K562 (cell line): ENCODE measurements around the gene PPM1G. TPM values are rescaled to one million over a fixed set of nuclear protein-coding genes. Genes with fewer than 3 reads are reported as not detected.

Experiments used
- DNMT1 ChIP-seq: fragments of 450-650 bp; IDR thresholded peaks from 2 replicates; pipeline ENCODE4 v1.6.1; 2016; ENCODE audit warnings: antibody characterized with exemption, mild to moderate bottlenecking
- GABPA ChIP-seq: fragments of 200-800 bp; sonication (Bioruptor generic); conservative IDR thresholded peaks from 2 replicates; pipeline ENCODE4 v1.6.1; 2016; ENCODE audit warnings: low read depth, missing genetic modification characterization, missing compliant biosample characterization
- JUNB ChIP-seq: fragments of 450-650 bp; formaldehyde crosslinking; conservative IDR thresholded peaks from 2 replicates; pipeline ENCODE4 v1.4.0; 2020; ENCODE audit warnings: mild to moderate bottlenecking
- RBM17 ChIP-seq: fragments of 200-400 bp; formaldehyde crosslinking; IDR thresholded peaks from 2 replicates; pipeline ENCODE4 v1.6.1; 2017; ENCODE audit warnings: low read depth, mild to moderate bottlenecking, low read length, borderline replicate concordance
- TOE1 ChIP-seq, 2 experiments: fragments of 450-650 bp in 1 of 2; sonication (generic) in 1 of 2; formaldehyde crosslinking in 1 of 2; IDR thresholded peaks; 2 replicates each; pipeline versions ENCODE4 v1.7.1 to v1.8.0; 2016 to 2022; ENCODE audit warnings: borderline replicate concordance in 2 of 2, mild to moderate bottlenecking in 2 of 2, antibody characterized with exemption in 1 of 2, inconsistent platforms in 1 of 2, low read depth in 1 of 2, missing genetic modification reagents in 1 of 2, moderate library complexity in 1 of 2
- ZNF121 ChIP-seq: sonication (generic); formaldehyde crosslinking; conservative IDR thresholded peaks from 2 replicates; pipeline ENCODE4 v1.8.0; 2022; ENCODE audit warnings: missing genetic modification reagents
- ZNF644 ChIP-seq: fragments of 200-800 bp; sonication (Bioruptor generic); IDR thresholded peaks from 2 replicates; pipeline ENCODE4 v1.6.1; 2016; ENCODE audit warnings: low read depth, missing genetic modification characterization, missing compliant biosample characterization
- ZNF699 ChIP-seq: fragments of 250-450 bp; sonication (Bioruptor Pico); IDR thresholded peaks from 2 replicates; pipeline ENCODE4 v1.8.0; 2021; ENCODE audit warnings: mild to moderate bottlenecking, moderate library complexity; ENCODE audit not compliant: insufficient replicate concordance
- polyA plus RNA-seq, 8 experiments: library from polyadenylated mRNA; depleted of rRNA in 4 of 8; stranded (reverse) in 5 of 8; unstranded in 3 of 8; fragments of >200 nt; fragmentation: Nextera tagmentation in 2 of 8; fragmentation: Illumina TruSeq in 1 of 8; extraction: Ambion mirVana in 2 of 8; extraction: Trizol in 1 of 8; gene quantifications; 2 replicates each; pipeline versions ENCODE4 v1.2.1 to v1.2.3, GENCODE V29; 2011 to 2014; ENCODE audit warnings: inconsistent platforms in 1 of 8, missing spikeins in 1 of 8
- total RNA-seq, 7 experiments: library from RNA; depleted of rRNA in 6 of 7; stranded (reverse); fragments of >200 nt in 6 of 7; fragmentation: Illumina TruSeq in 2 of 7; extraction: Trizol in 2 of 7; gene quantifications; 2 replicates each; pipeline versions ENCODE4 v1.2.1 to v1.2.3, GENCODE V29; 2011 to 2021; ENCODE audit warnings: low replicate concordance in 1 of 7
- TF ChIP-seq, protein P1 (sequence below): fragments of 250-450 bp; sonication (Bioruptor Pico); IDR thresholded peaks from 2 replicates; pipeline ENCODE4 v1.4.0; 2020; ENCODE audit warnings: mild to moderate bottlenecking, moderate library complexity
- TF ChIP-seq, protein P2 (sequence below): sonication (generic); formaldehyde crosslinking; IDR thresholded peaks from 2 replicates; pipeline ENCODE4 v1.8.1; 2023; ENCODE audit warnings: mild to moderate bottlenecking, missing genetic modification reagents
- TF ChIP-seq, protein P3 (sequence below), 2 experiments: fragments of 450-650 bp; formaldehyde crosslinking in 1 of 2; IDR thresholded peaks; 2 replicates each; pipeline versions ENCODE4 v1.4.0 to v1.6.1; 2014 to 2020; ENCODE audit warnings: mild to moderate bottlenecking in 2 of 2, borderline replicate concordance in 1 of 2, low read depth in 1 of 2

Gene PPM1G
- total and polyA plus RNA-seq, 9 of the 15 experiments (the other 6 are each of a cell fraction or from before 2014, with no cell fraction given): 61.7 to 230 (median 153) TPM

- TF ChIP-seq, protein P1, sequence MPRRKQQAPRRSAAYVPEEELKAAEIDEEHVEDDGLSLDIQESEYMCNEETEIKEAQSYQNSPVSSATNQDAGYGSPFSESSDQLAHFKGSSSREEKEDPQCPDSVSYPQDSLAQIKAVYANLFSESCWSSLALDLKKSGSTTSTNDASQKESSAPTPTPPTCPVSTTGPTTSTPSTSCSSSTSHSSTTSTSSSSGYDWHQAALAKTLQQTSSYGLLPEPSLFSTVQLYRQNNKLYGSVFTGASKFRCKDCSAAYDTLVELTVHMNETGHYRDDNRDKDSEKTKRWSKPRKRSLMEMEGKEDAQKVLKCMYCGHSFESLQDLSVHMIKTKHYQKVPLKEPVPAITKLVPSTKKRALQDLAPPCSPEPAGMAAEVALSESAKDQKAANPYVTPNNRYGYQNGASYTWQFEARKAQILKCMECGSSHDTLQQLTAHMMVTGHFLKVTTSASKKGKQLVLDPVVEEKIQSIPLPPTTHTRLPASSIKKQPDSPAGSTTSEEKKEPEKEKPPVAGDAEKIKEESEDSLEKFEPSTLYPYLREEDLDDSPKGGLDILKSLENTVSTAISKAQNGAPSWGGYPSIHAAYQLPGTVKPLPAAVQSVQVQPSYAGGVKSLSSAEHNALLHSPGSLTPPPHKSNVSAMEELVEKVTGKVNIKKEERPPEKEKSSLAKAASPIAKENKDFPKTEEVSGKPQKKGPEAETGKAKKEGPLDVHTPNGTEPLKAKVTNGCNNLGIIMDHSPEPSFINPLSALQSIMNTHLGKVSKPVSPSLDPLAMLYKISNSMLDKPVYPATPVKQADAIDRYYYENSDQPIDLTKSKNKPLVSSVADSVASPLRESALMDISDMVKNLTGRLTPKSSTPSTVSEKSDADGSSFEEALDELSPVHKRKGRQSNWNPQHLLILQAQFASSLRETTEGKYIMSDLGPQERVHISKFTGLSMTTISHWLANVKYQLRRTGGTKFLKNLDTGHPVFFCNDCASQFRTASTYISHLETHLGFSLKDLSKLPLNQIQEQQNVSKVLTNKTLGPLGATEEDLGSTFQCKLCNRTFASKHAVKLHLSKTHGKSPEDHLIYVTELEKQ: no peak
- TF ChIP-seq TOE1 (IDR thresholded peaks at IDR 0.05; ENCODE audit: borderline replicate concordance) (no peak; the same call in 1 of the 2 replicates), TOE1 (CRISPR knock-in tag; IDR thresholded peaks at IDR 0.05; ENCODE audit: borderline replicate concordance, low read depth) (no peak), ZNF699 (CRISPR knock-in tag) (no peak), RBM17 (no peak), ZNF121 (CRISPR knock-in tag) (no peak), JUNB (CRISPR knock-in tag) (0 out of 2 replicates have a peak, but pooled peaks have one; percentile 12), ZNF644 (no peak), GABPA (tag) (peak; percentile 76), DNMT1 (no peak)
- TF ChIP-seq, protein P2, sequence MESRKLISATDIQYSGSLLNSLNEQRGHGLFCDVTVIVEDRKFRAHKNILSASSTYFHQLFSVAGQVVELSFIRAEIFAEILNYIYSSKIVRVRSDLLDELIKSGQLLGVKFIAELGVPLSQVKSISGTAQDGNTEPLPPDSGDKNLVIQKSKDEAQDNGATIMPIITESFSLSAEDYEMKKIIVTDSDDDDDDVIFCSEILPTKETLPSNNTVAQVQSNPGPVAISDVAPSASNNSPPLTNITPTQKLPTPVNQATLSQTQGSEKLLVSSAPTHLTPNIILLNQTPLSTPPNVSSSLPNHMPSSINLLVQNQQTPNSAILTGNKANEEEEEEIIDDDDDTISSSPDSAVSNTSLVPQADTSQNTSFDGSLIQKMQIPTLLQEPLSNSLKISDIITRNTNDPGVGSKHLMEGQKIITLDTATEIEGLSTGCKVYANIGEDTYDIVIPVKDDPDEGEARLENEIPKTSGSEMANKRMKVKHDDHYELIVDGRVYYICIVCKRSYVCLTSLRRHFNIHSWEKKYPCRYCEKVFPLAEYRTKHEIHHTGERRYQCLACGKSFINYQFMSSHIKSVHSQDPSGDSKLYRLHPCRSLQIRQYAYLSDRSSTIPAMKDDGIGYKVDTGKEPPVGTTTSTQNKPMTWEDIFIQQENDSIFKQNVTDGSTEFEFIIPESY (CRISPR knock-in tag): no peak; the same call in 1 of the 2 replicates
- TF ChIP-seq, protein P3, sequence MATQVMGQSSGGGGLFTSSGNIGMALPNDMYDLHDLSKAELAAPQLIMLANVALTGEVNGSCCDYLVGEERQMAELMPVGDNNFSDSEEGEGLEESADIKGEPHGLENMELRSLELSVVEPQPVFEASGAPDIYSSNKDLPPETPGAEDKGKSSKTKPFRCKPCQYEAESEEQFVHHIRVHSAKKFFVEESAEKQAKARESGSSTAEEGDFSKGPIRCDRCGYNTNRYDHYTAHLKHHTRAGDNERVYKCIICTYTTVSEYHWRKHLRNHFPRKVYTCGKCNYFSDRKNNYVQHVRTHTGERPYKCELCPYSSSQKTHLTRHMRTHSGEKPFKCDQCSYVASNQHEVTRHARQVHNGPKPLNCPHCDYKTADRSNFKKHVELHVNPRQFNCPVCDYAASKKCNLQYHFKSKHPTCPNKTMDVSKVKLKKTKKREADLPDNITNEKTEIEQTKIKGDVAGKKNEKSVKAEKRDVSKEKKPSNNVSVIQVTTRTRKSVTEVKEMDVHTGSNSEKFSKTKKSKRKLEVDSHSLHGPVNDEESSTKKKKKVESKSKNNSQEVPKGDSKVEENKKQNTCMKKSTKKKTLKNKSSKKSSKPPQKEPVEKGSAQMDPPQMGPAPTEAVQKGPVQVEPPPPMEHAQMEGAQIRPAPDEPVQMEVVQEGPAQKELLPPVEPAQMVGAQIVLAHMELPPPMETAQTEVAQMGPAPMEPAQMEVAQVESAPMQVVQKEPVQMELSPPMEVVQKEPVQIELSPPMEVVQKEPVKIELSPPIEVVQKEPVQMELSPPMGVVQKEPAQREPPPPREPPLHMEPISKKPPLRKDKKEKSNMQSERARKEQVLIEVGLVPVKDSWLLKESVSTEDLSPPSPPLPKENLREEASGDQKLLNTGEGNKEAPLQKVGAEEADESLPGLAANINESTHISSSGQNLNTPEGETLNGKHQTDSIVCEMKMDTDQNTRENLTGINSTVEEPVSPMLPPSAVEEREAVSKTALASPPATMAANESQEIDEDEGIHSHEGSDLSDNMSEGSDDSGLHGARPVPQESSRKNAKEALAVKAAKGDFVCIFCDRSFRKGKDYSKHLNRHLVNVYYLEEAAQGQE (IDR thresholded peaks at IDR 0.05; ENCODE audit: borderline replicate concordance): no peak
- TF ChIP-seq, protein P3 (CRISPR knock-in tag; IDR thresholded peaks at IDR 0.05; ENCODE audit: low read depth): peak; percentile 77; the same call in 1 of the 2 replicates
These were observed 19.0 kb upstream of the PPM1G start, which contains the start of gene NRBP1 (continued) for GRCh38 chr2:27428213-27428977.
